ENCODE results near the gene FRAS1.

Gene FRAS1

DNA sequence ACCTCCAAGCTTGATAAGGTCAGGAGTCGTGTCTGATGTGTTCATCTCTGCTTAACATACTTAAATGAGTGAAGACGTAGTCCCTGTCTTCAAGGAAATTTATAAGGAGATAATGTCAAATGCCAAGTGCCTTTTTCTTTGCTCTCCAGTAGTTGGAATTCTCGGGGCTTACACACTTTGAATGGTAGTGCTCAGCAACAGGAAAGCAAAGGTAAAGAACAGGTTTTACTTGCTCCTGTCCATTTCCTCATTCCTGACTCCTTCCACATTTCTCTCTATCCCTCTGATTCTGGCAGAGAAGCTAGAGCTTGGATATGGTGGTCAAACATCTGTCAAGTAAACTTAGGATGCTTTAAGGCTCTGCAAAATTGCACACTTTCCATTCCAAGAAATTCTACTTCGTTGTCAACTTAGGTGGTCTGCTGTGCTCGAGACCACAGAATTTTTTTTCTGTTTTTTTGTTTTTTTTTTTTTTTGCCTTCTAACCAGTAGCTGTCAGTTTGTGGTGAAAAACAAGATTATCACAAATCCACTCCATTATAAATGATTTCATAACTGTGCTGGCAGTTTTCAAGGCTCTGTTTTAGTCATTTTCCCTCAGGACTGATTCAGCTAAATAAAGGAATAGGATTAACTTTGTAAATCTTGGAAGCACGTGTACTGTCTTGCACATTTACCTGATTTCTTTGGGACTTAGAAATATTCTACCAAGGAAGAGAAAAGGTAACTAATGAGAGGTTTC is 313.7 kb downstream of the FRAS1 start:
- no peak for DNase-seq
- in situ Hi-C loops (cut with MboI; ENCODE audit: low pct_unique_long_range_greater_than_20kb, low sequenced_read_pairs), result no loop called here

DNA sequence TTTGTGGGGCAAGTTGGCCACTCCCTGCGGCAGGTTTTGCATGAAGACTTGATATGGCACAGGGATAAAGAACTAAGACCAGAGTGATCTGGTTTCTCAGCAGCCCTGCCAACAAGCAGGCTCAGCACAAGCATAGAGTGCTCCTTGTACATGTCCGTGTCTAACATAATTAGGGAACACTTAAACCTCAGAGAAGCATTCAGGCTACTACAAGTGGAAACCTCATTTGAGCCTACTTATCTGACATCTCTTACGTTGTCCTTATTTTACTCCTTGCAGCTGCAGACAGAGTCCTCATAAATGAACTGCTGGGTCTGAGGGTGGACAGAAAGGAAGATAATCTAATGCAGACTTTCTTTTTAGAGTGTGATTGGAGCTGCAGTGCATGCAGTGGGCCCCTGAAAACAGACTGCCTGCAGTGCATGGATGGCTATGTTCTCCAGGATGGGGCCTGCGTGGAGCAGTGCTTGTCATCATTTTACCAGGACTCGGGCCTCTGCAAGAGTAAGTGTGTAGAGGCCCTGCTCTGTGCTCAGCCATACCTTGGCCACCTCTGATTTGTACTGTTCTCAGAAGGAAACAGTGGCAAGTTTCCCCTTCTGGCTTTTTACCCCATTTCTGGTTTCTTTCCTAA is 315.3 kb downstream of the FRAS1 start:
- in situ Hi-C loops (cut with MboI; ENCODE audit: low pct_unique_long_range_greater_than_20kb, low sequenced_read_pairs), result no loop called here
- DNase-seq, result no peak

DNA sequence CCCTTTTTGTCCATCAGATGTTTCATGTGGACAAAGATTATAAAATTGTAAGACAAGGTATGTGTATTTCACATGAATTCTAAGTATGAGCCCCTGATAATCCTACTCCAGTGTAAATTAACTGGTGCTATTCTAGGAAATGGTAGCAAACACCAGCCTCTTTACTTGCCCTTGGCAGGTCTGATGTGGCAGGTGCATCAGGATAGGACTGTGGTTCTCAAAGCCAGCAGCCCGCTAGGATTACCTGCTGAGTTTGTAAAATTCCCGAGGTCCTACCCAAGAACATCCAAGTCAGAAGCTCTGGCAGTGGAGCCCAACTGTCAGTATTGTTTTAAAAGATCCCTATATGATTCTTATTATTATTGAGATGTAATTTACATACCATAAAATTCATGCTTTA is 320.4 kb downstream of the FRAS1 start:
- no peak for DNase-seq
- in situ Hi-C loops (cut with MboI; ENCODE audit: low pct_unique_long_range_greater_than_20kb, low sequenced_read_pairs), result no loop called here

DNA sequence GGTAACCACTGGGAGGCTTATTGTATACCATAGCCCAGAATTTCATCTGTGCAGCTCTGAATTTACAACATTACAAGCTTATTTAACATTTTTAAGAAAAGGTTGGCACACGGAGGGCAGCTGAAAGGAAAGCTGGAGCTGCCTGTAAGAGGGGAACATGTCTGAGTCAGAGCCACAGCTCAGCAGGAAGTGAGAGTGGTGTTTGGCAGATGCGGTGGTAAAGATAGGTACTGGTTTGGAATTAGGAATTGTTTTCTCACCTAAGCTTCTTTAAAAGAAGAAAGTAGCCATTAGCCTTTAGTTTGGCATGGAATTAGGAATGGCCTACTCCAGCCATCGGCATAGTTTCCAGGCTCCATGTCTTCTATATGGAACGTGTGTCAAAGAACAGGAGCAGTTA is 321.9 kb downstream of the FRAS1 start:
- in situ Hi-C loops (cut with MboI; ENCODE audit: low pct_unique_long_range_greater_than_20kb, low sequenced_read_pairs), result no loop called here
- DNase-seq, result no peak

DNA sequence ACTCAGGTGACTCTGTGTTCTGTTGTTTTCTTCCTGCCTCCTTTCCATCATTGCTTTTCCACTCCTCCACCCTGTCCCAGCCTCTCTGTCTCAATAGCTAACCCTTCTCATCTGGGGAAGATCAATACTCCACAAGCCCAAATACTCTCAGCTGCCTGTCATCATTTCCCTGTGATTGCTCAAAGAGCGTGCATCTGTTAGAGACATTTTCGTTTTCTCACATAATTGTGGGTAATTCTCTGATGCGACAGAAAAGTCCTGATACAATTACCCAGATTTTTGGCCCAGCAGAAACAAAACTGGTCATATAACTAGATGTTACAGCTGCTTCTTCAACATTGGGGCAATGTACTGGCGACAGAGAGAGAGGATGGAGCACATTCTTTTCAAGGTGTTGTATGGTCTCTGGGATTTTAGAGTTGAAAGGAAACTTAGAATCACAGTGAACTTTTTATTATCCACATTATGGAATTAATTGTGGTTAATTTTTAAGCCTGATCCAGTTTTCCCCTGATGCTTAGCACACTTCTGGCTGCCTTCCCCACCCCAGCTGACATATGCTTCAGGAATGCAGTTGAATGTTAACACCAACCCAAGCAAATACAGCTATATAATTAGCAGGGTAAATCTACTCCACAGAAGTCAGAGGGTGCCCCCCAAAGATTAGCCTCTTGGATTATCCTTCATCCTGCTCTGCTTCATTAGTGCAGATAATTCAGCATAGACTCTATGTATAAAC is 323.0 kb downstream of the FRAS1 start:
- in situ Hi-C loops (cut with MboI; ENCODE audit: low pct_unique_long_range_greater_than_20kb, low sequenced_read_pairs), result no loop called here
- no peak for DNase-seq

DNA sequence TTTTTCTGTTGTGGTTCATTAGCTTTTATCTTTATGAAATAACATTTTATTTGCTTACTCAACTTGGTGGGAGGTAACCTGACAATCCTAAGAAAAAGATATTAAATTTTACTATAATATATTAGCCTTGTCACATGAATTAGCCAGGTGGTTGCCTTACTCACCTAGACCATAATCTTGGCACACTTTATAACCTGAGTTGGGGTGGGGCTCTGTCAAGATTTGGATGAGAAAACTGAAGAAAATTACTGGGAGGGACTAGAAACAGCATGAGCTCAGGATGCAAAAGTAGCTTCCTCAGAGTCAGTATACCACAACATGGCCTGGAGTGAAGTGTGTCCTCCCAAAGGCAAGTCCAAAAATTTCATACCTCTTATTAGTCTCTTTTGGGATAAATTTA is 329.6 kb downstream of the FRAS1 start:
- DNase-seq, result no peak
- in situ Hi-C loops (cut with MboI; ENCODE audit: low pct_unique_long_range_greater_than_20kb, low sequenced_read_pairs), result no loop called here

DNA sequence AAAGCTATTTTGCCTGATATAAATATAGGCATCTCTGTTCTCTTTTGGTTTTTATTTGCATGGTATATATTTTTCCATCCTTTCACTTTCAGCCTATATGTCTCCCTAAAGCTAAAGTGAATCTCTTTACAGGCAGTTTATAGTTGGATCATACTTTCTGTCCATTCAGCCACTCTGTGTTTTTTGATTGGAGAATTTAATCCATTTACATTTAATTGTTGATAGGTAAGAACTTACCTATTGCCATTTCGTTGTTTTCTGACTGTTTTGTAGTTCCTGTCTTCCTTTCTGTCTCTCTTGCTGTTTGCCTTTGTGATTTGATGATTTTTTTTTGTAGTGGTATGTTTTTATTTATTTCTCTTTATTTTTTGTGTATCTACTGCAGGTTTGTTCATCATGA is 338.5 kb downstream of the FRAS1 start:
- in situ Hi-C loops (cut with MboI; ENCODE audit: low pct_unique_long_range_greater_than_20kb, low sequenced_read_pairs), result no loop called here
- no peak for DNase-seq

DNA sequence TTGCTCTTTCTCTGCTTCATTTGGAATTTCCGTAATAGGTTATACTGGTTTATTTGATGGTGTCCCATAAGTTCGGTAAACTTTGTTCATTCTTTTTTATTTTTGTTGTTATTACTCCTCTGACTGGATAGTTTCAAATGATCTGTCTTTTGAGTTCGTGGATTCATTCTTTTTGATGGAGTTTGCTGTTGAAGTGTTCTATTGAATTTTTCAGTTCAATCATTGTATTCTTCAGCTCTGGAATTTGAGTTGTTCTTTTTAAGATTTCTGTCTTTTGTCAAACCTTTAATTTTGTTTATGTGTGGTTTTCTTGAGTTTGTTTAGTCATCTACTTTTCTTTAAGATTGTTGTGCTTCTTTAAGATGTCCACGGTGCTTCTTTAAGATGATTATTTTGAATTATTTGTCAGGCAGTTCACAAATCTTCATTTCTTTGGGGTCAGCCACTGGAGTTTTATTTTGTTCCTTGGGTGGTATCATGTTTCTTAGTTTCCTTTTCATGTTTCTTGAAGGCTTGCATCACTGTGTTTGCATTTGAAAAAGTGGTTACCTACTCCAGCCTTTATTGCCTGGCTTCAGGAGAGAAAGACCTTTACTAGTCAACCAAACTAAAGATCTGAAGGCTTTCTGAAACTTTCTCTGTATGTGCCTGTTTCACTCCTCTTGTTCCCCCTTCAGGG is 339.6 kb downstream of the FRAS1 start:
- DNase-seq, result no peak
- in situ Hi-C loops (cut with MboI; ENCODE audit: low pct_unique_long_range_greater_than_20kb, low sequenced_read_pairs), result no loop called here

DNA sequence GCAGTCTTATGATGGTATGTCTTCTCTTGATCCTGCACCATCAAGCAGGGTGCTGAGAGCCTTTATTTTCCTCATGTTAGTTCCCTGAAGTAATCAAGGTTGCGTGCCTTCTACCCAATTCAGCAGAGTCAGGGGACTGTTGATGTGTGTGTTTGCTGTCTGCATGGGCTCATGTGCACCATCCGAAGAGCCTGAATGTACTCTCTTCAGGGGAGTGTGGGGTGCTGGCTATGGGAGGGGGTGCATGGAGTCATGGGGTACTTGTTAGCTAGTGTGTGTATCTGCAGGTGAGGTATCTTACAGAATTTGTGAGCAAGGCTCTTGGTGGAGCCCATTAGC is 340.1 kb downstream of the FRAS1 start:
- DNase-seq, result no peak
- in situ Hi-C loops (cut with MboI; ENCODE audit: low pct_unique_long_range_greater_than_20kb, low sequenced_read_pairs), result no loop called here

DNA sequence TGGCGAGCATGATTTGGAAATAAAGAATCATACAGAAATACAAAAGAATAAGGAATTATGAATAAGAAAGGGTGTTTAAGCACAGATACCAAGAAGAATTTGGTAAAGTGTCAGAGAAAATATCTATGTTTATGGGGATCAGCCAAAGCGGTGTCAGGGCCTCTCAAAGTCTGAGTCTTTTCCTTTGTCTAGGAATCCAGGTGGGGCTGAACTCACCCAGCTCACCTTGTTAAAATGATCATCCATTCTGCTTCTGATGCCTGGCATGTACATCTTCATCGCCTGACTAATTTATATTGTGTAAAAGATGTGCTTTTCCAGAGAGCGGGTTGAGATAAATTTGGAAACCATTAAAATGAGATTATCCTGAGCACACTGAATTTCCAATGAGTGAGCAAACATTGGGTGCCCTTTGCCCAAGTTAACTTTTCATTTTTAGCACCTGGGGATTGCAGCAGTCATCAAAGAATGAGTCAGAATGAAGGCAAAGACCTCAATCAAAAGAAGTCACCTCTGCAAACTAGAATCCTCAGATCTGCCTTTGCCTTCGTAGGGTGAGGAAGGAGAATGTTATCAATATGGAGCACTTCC is 352.6 kb downstream of the FRAS1 start:
- no peak for DNase-seq
- in situ Hi-C loops (cut with MboI; ENCODE audit: low pct_unique_long_range_greater_than_20kb, low sequenced_read_pairs), result no loop called here

DNA sequence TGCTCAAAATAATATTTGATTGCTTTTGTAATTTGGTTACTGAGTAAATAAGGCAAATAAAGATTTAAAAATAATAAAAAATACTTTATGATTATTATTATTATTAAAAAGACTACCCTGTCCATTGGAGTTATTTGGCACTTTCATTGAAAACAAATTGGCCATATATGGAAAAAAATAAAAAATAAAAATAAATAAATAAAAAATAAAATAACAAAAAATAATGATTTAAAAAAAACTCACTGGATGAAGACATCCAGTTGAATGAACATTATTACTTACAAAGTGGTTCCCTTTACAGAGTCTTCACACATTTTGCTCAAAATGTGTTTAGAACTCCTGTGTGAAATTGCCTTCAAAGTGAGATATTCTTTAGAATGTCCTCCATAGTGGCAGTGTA is 353.1 kb downstream of the FRAS1 start:
- no peak for DNase-seq
- in situ Hi-C loops (cut with MboI; ENCODE audit: low pct_unique_long_range_greater_than_20kb, low sequenced_read_pairs), result no loop called here

DNA sequence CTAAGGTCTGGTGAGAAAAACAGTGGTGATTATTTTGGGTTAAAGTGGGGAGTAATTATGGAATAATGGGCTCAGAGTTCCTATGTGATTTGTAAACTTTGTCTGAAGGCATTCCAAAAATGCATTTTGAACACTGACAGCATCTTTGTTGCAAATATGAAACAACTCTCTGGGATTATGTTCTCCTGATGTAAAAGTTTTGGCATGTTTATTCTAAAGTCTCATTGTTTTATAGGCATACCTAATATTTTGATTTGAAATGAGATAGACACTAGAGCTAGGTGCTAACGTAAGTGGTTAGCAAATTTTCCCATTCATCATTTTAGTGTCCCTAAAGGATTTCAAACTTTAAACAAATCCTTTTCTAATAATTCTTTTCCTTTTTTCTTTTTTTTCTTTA is 353.6 kb downstream of the FRAS1 start:
- DNase-seq, result no peak
- in situ Hi-C loops (cut with MboI; ENCODE audit: low pct_unique_long_range_greater_than_20kb, low sequenced_read_pairs), result no loop called here

DNA sequence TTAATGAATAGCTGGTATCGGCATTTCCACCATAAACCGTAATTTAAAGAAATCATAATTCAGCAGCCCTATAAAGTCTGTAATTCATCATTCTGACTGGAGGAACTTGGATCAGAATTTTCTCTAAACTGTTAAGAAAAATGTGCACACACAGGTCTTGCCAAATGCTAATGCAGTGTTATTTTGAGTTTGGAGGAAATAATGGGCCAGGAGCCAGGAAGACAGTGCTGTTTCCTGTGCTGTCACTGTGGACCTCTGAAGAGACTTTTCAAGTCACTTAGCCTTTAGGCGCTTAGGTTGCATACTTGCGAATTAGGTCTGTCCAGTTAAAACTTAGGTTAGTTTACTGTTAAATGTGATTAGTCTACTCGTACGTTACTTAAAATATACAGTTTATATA is 357.0 kb downstream of the FRAS1 start:
- DNase-seq, result no peak
- in situ Hi-C loops (cut with MboI; ENCODE audit: low pct_unique_long_range_greater_than_20kb, low sequenced_read_pairs), result no loop called here

DNA sequence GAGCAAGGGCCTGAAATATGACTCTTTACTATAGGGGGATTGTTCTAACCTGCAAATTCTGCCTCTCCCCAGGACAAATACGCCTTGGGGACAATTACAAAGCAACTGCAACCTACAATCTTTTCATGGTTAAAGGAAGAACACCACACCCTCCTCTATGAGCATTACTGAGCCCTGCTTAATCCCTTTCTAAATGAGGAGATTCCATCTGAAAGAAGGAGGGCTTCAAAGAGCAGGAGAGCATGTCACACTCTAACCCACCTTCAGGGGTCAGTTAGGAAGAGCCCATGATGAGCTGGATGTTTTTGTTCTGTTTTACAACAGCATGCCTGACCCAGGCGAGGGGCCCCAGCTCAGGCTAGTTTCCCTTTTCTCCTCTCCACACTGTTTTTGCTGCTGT is 360.5 kb downstream of the FRAS1 start:
- no peak for DNase-seq
- in situ Hi-C loops (cut with MboI; ENCODE audit: low pct_unique_long_range_greater_than_20kb, low sequenced_read_pairs), result no loop called here

DNA sequence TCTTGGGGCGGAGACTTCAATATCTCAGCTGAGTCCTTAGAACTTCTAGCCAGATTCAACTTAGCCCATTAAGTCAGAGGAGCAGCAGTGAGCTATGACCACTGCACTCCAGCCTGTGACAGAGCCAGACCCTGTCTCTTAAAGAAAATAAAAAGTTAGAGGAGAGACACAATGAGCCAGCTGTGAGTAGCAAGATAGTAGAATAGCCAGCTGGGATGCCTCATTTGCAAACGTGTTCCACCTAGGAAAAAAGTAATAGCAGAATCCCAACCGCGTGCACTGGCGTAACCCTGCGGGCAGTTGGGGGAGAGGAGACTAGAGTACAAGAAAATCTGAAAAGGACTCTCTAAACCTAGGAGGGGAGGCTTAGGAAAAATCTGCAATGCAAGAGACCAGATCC is 361.3 kb downstream of the FRAS1 start:
- DNase-seq, result no peak

DNA sequence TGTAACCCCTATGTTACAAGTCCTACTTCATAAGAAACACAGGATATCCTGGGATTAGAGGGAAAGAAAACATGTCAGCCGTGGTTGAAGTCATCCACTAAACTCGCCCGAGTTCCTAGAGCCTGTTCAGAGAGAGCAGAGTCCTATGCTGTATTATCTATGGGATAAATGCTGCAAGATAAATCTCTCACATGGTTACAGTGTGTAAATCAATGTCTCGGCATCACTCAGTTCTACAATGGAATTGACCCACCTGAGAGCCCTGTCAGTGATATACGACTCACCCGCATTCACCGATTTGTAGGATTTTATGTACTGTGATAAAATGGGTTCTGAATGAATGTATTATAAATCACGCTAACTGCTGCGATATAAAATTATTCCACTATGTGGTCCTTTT is 366.7 kb downstream of the FRAS1 start:
- in situ Hi-C loops (cut with MboI; ENCODE audit: low pct_unique_long_range_greater_than_20kb, low sequenced_read_pairs), result no loop called here

More for the DNA sequence above, 361.3 kb downstream of the FRAS1 start:
- in situ Hi-C loops (cut with MboI; ENCODE audit: low pct_unique_long_range_greater_than_20kb, low sequenced_read_pairs), result no loop called here

DNA sequence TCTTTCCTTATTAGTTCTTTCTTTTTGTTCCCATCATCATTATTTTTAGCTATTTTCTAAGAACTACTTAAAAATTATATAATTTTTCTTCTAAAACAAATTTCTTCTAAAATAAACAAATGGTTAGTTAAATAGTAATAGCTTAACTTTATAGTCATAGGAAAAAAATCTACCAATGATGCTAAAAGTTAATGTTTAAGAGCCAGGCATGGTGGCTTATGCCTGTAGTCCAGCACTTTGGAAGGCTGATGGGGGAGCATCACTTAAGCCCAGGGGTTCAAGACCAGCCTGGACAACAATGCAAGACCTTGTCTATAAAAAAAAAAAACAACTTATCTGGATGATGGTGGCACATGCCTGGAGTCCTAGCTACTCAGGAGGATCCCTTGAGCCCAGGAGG is 367.3 kb downstream of the FRAS1 start:
- DNase-seq, result no peak
- in situ Hi-C loops (cut with MboI; ENCODE audit: low pct_unique_long_range_greater_than_20kb, low sequenced_read_pairs), result no loop called here

More for the DNA sequence above, 366.7 kb downstream of the FRAS1 start:
- DNase-seq, result no peak

DNA sequence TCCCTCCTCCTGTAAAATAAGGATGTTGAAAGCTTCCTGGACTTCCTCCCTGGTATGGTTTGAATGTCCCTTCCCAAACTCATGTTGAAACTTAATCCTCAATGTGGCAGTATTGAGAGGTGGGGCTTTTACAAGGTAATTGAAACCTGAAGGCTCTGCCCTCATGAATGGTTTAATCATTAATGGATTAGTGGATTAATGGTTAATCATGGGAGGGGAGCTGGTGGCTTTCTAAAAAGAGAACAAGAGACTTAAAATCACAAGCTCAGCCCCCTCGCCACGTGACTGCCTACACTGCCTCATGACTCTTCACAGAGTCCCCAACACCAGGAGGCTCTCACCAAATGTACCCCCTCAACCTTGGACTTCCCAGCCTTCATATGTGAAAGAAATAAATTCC is 369.8 kb downstream of the FRAS1 start:
- DNase-seq, result no peak
- in situ Hi-C loops (cut with MboI; ENCODE audit: low pct_unique_long_range_greater_than_20kb, low sequenced_read_pairs), result no loop called here

DNA sequence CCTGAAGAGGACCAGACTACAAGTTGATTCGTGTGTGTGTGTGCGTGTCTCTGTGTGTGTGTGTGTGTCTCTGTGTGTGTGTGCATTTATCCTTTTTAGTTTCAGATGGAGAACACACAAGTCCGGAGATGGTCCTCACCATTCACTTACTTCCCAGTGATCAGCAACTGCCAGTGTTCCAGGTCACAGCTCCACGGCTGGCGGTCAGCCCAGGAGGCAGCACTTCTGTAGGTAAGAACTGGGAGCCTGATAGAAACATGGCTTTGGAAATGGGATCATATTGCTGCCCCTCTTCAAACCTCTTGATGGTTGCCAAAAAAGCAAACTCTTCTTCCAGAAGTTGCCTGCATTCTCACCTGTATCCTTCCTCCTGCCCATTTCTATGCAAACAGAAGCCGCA is 371.9 kb downstream of the FRAS1 start:
- in situ Hi-C loops (cut with MboI; ENCODE audit: low pct_unique_long_range_greater_than_20kb, low sequenced_read_pairs), result no loop called here
- no peak for DNase-seq

DNA sequence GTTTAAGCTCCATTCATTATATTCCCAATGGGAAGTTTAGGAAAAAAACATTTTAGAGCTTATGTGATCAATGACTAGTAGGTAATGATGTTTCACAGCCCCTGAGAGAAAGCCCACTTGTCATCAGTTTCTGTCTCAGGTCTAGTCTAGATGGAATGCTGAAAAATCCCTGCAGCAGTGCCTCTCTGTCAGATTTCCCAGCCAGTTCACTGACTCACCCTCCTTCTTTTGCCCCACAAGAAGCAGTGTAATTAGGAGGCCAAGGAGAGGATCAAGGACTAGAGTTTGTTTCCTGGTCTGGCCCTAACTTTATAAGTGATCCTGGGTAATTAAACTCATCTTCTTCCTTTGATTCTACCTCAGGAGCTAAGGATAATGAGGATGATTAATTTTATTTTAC is 375.8 kb downstream of the FRAS1 start:
- no peak for DNase-seq
- in situ Hi-C loops (cut with MboI; ENCODE audit: low pct_unique_long_range_greater_than_20kb, low sequenced_read_pairs), result no loop called here
